GM19324 (cell line): Measurements from ENCODE around the gene PPP1R12B.
"Not testable (repeated sequence)": the region's sequence is repeated elsewhere in the genome, so short reads cannot be mapped to it uniquely, and the experiment has no call there.

Experiments used
- ATAC-seq: cut with Tn5 transposase; IDR thresholded peaks from one replicate; pipeline ENCODE4 v1.9.1; 2021; ENCODE audit warnings: mild to moderate bottlenecking, moderate library complexity; ENCODE audit not compliant: unreplicated experiment, low FRiP score

Gene PPP1R12B

DNA sequence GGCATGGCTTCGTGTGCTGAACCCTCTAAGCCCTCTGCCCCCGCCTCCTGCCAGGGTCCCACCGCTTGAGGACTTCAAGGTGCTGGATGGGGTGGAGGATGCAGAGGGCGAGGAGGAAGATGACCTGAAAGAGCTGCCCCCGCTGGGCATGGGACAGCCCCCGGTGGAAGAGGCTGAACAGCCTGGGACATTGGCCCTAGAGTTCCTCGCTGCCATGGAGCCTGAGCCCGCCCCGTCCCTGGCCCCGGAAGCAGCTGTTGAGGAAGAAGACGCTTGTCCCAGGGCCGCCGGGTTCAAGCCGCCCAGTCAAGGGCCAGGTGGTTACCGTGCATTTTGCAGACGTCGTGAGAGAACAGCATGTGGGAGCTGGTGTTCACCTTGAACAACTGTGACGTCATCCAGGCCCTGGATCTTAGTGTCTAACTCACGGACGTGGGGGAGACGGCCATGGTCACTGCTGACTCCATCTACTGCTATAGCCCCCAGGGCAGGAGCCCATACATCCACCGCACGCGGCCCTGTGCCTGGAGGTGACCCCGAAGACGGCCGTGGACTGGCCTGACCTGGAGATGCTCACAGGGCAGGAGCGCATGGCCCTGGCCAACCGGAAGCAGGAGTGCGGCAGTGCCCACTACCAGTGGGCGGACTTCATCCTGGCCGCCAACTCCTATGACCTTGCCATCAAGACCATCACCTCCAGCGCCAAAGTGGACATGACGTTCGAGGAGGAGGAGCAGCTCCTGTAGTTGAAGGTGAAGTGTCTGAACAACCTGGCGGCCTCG lies 90.1 kb downstream of the PPP1R12B start:
- no peak for ATAC-seq

DNA sequence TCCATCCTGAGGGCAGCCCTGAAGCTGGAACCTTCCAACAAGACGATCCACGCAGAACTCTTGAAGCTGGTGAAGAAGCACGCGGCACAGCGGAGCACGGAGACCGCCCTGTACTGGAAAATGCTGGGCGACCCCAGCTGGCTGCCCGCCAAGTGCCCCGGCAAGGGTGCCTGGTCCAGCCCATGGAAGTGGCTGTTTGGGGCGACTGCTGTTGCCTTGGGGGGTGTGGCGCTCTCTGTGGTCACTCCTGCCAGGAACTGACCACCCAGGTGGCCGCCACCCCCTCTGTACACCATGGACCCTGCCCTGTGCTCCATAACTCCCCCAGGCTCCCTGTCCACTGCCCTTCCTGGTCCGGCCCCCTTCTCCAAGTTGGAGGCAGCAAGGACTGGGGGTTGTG lies 90.8 kb downstream of the PPP1R12B start:
- ATAC-seq: no peak

DNA sequence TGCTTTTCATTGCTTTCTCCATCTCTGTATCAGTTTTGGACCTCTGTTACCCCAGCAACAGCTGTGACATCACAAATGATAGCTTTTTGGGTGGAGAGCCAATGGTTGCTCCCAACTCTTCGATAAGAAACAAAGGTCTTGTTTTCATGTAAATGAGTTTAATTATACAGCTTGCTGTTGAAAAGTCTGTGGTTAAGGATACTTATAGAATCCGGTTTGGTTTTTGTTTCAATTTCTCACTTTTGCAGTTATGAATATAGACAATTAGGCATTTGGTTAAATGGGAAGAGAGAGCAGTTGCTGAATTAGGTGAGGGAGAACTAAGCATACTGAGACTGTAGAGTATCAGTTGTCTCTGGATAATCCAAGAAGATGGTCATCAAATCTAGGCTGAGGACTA lies 99.6 kb downstream of the PPP1R12B start:
- ATAC-seq: not testable (repeated sequence)

DNA sequence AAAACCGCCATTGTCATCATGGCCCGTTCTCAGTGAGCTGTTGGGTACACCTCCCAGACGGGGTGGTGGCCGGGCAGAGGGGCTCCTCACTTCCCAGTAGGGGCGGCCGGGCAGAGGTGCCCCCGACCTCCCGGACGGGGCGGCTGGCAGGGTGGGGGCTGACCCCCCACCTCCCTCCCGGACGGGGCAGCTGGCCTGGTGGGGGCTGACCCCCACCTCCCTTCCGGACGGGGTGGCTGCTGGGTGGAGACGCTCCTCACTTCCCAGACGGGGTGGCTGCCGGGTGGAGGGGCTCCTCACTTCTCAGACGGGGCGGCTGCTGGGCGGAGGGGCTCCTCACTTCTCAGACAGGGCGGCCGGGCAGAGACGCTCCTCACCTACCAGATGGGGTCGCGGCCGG lies 103.1 kb downstream of the PPP1R12B start:
- not testable (repeated sequence) for ATAC-seq

DNA sequence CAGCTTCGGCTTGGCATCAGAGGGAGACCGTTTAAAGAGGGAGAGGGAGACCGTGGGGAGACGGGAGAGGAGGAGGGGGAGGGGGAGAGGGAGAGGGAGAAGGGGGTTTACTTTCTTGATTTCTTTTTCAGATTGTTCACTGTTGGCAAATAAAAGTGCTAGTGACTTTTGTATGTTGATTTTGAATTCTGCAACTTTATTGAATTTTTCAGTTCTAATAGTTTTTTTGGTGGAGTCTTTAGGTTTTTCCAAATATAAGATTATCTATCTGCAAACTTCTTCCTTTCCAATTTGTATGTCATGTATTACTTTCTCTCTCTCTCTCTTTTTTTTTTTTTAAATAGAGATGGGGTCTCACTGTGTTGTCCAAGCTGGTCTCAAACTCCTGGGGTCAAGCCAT lies 104.0 kb downstream of the PPP1R12B start:
- ATAC-seq: no peak

DNA sequence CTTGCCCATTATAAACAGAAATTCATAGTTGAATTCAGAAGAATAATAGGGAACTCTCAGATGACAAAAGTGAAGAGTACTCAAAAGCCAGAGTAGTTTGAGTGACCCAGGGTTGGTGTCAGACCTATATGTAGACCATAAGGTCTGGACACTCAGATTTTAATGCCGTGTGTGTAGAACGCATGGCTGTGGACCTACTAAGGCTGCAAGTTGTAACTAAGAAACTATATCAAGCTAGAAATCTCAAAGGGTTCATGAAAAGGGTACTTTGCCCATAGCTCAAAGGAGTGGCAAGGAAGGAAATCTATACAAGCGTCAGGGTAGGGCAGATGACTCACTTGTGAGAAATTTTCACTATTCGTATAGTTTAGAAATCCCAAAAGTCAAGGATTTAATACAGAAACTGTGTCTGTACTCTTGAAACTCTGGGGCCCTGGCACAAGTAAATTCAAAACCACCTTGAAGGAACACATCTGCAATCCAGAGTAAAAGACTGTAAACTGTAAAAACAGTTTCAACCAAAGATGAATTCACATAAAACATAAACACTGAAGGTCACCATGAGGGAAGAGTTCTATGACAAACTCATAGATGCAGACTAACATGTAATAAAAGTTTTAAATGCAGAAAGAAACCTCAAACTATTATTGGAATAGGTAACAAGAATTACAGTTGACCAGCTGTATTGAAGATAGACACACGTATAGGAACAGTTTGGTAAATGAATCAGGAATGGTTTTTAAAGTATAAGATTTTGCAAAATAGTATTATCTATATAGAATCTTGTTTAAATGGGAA lies 108.1 kb downstream of the PPP1R12B start:
- not testable (repeated sequence) for ATAC-seq

DNA sequence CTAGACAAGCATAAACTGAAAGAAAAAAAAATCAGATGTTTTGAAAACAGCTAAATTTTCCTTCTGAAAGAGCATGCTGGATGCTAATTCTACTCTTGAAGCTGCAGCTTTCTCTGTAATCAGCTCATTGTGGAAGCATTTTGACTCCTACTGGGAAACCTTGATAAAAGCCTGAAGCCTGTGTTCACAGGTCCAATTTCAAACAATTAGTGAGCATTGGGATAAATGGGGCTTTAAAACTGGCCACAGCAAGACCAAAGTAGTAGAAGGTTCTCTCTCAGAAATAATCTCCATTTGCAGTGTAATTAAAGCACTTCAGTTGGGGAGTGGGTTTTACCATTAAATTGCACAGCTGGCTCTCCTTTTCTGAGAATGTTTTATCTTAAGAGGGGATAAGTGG lies 110.2 kb downstream of the PPP1R12B start:
- not testable (repeated sequence) for ATAC-seq

DNA sequence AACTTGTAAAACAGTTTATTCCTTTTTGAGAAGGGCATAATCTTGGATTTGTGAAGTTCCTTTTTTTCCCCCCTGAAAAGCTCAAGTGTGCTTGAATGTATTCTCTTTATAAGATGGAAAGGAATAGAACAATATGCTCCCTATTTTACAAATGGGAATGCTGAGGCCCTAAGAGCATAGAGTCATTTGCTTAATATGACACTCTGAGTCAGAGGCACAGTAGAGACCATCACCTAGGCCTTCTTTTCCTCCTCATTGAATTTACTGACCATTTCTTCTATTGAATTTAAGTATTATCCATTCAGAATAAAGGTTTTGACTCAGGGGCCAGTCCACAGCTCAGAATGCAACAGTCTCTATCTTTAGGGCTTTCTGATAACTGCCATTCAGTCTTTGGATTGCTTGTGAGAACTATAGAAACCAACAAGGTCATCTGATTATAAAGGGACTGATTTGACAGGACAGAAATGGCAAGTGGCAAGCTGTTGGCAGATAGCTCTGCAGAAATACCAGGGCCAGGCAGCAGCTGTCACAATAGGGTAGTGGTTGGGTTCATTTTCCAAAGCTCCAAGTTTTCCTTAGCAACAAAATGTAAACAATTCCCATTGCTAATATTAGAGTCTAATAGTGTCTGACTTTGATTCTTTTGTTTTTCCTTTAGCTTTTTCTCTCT lies 111.1 kb downstream of the PPP1R12B start:
- not testable (repeated sequence) for ATAC-seq

DNA sequence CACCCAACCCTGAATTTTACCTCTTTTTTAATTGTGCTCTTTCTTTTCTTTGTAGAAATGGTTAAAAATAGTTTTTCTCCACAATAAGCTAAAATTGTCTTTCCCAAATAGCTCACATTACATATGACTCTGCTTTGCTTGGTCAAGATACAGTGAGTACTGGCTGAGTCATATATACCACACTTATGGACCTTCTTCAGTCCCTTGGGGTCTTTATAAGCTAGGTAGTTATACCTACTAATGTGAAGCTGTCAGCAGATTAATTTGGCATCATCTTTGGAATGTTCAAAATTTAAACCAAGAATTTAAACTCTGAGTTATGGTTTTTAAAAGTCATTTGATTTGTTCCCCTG lies 111.6 kb downstream of the PPP1R12B start:
- not testable (repeated sequence) for ATAC-seq

DNA sequence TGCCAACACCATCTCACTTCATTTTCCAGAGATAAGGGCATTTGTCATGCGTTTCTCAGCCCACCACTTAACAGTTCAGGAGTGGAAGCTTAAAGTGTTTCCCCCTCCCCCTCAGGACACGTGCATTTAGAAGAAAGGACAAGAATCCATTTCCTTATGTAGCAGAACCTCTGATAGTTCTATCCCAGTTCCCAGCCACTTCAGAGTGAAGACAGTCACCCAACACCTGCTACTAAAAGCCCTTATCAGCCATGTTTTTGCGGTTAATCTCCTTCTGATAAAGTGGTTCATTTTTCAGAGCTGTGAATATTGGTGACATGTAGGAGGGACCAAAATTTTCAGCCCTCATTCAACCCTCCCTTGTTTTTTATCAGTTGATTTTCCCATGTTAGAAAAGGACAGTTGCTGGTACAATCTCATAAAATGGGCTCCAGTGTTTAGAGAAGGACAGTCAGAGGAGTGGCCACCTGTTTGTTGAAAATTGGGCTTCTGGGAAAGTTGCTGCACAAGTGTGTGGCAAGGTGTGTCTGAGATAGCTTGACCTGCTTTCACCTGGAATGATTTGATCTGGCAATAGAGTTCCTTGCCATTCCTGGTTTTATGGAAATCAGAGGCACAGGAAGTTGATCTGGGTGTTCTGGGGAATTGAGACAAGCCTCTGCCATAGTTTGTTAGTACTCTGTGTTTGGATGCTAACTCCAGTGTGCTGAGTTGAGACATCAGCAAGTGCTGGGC lies 114.0 kb downstream of the PPP1R12B start:
- ATAC-seq: no peak

DNA sequence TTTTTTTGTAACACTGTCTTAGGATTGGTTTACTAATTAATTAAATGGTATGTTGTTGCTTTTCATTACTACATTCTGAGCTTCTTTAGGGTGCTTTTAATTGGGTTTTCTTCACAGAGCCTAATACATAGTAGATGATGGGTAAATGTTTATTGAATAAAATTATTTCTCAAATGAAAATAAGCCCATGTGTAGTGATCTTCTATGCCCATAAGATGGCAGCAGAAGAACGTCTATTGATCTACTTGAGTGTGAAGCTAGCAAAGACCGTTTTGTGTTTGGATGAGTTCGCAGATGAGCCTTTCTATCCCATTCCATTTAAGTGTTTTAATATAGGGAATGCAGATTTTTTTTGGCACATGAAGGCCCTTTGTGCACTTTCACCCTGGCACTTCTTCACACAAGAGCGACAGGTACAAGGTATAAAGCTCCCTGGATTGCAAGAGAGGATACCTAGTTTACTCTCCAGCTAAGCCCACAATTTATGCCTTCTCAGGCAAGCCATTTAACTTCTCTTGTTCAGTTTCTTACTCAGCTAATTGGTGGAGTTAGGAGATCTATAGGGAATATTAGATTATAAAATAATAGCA lies 115.7 kb downstream of the PPP1R12B start:
- not testable (repeated sequence) for ATAC-seq

DNA sequence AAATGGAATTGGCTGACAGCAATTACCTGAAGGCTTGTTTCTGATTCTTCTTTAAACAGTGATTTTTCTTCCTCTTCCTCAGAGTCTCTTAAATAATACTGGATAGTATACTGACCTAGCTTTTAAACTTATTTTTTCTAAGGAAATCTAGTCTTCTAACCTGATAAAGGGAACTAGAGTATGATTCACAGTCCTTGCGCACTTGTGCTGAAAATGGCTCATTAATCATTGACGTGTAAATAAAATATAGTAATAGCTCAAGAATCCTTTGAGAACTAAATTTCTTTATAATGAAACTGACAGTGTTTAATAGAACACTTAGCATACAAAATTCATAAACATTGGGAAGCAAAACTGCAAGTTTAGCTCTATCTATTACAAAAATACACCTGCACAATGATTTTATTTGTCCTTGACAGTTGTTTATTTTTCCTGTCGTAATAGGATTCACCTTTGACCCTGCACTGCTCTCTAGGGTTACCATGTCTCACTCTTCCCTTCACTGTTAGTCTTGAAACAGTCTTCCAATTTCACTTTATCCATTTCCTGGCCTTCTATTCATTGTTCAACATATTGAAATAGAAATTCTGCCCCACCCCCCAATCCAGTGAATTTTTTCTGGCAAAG lies 117.3 kb downstream of the PPP1R12B start:
- ATAC-seq: not testable (repeated sequence)

DNA sequence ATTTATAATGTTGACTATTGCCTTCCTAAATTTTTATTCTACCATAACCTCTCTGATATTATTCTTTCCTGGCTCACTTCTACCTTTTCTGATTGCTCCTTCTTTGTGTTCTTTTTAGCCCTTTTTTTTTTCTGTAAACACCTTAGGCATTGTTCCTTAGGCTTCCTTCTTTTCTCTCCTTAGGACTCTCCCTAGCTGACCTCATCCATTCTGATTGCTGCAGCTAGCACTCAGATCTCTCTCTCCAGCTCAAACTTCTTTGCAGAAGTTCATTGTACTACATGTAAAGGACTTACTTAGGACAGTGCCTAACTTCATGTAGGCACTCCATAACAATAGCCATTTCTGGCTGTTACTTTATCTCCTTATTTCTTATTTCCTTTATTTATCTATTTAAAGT lies 117.8 kb downstream of the PPP1R12B start:
- not testable (repeated sequence) for ATAC-seq

DNA sequence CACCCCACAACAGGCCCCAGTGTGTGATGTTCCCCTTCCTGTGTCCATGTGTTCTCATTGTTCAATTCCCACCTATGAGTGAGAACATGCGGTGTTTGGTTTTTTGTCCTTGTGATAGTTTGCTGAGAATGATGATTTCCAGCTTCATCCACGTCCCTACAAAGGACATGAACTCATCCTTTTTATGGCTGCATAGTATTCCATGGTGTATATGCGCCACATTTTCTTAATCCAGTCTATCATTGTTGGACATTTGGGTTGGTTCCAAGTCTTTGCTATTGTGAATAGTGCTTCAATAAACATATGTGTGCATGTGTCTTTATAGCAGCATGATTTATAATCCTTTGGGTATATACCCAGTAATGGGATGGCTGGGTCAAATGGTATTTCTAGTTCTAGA lies 118.9 kb downstream of the PPP1R12B start:
- ATAC-seq: not testable (repeated sequence)

DNA sequence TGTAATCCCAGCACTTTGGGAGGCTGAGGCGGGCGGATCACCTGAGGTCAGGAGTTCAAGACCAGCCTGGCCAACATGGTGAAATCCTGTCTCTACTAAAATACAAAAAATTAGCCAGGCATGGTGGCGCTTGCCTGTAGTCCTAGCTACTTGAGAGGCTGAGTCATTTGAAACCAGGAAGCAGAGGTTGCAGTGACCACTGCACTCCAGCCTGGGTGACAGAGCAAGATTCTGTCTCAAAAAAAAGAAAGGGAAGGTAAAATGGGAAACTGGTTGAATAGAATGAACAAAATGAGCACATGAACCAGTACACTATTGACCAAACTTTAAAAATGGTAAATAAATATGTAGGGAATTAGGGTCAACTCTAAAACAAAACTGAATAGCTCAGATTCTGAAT lies 120.2 kb downstream of the PPP1R12B start:
- ATAC-seq: not testable (repeated sequence)

DNA sequence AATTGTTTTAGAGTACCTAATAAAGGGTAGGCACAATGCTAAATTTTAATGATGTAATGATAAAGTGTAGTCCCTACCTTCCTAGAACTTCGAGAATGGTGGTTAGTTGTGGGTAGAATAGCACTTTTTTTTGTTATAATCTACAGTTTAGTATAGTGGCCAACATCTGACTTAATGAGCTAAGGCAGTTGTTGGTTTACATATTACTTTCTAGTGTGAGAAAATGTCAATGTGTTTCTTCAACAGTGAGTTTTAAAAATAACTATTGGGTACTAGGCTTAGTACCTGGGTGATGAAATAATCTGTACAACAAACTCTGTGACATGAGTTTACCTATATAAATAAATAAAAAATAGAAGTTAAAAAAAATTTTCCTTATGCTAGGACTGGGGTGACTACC lies 120.6 kb downstream of the PPP1R12B start:
- not testable (repeated sequence) for ATAC-seq

DNA sequence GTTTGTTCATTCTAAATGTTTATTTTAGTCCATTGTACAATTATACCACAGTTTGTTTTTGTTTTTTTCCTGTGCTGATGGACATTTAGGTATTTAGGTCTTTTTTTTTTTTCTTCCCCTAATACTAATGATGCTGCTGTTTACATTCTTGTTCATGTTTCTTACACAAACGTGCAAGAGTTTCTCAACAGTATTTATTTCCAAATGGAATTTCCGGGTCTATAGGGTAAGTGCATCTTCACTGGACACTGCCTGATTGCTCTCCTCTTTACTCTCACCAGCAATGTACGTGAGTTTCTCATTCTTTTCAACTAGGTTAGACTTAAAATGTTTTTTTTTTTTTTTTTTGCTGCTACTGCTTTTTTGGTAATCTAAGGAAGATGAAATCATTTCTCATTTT lies 122.7 kb downstream of the PPP1R12B start:
- no peak for ATAC-seq

DNA sequence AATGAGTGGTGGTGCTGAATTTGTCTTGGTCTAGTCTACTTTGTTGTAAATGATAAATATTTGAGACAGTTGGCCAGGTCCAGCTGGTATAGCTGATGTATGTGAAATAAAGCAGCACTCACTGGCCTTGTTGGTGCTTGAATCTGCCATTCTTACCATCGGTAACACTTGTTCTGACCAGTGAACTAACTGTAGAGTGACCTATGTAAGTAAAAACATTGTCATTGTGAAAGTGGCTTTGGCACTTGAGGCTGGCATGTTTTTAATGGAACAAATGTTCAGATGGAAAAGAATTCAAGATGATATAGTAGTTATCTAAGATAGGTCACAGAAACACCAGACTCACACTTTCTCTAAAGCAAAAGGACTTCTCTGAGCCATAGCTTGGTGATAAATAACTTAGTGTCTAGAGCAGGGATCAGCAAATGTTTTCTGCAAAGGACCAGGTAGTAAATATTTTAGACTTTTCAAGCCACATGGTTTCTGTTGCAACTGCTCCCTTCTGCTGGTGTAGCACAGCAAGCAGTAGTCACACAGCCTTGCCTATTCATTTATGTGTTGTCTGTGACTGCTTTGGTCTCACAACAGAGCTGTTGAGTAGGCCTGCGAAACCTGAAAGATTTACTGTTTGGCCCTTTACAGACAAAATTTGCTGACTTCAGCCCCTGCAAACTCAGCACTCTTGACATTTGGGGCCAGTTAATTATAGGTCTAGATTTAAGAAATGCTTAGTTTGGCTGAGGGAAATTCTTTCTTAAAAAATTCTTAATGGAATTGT lies 124.0 kb downstream of the PPP1R12B start:
- ATAC-seq: not testable (repeated sequence)
